Naive thymus-derived CD4-positive, alpha-beta T cell (primary cell): ENCODE data around the gene GSS. TPM values are rescaled to one million over a fixed set of nuclear protein-coding genes. Genes with fewer than 3 reads are reported as not detected.
A peak's percentile ranks its signal among the peaks of the same experiment; 100 is the strongest.

Source experiments
- ATAC-seq: fragments of 150-1000 bp; cut with Tn5 transposase; 2 replicates; pipeline ENCODE4 v1.10.0; 2021; ENCODE audit warnings: mild to moderate bottlenecking, moderate library complexity
- CTCF ChIA-PET: fragments of 350-600 bp; sonication (Branson Sonifier 250); formaldehyde crosslinking; loops from one replicate; lab custom pipeline; 2021; ENCODE audit warnings: antibody characterized with exemption; lab: Charles Lee
- POLR2A ChIA-PET: fragments of 350-600 bp; sonication (Branson Sonifier 250); formaldehyde crosslinking; loops from one replicate; lab custom pipeline; 2021; ENCODE audit warnings: antibody characterized with exemption, inconsistent platforms; lab: Charles Lee
- DNase-seq, 9 donors: peaks; one replicate each; pipeline versions ENCODE4 v3.0.0 to v3.0.0-alpha.2; 2020 to 2022; ENCODE audit warnings: mixed read lengths in 1 of 9
- H3K27ac ChIP-seq: one replicate; pipeline ENCODE4 v1.7.0; 2013; ENCODE audit warnings: mild to moderate bottlenecking, low read depth, low read length, moderate library complexity
- H3K27me3 ChIP-seq, 2 donors: one replicate each; pipeline ENCODE4 v1.7.0; 2013; ENCODE audit warnings: low read length in 2 of 2, mild to moderate bottlenecking in 2 of 2, moderate library complexity in 2 of 2; ENCODE audit not compliant: control insufficient read depth in 2 of 2, insufficient read depth in 2 of 2
- H3K36me3 ChIP-seq, 3 experiments: 1 replicate in 2 of 3; 2 replicates in 1 of 3; pipeline ENCODE4 v1.7.0; 2013; ENCODE audit warnings: low read length in 3 of 3, mild to moderate bottlenecking in 3 of 3, moderate library complexity in 1 of 3; ENCODE audit not compliant: insufficient read depth in 3 of 3, control insufficient read depth in 2 of 3
- H3K4me1 ChIP-seq, 2 donors: one replicate each; pipeline ENCODE4 v1.7.0; 2013; ENCODE audit warnings: low read length in 2 of 2, mild to moderate bottlenecking in 2 of 2, moderate library complexity in 1 of 2; ENCODE audit not compliant: control insufficient read depth in 2 of 2, insufficient read depth in 2 of 2
- H3K4me3 ChIP-seq: 2 replicates; pipeline ENCODE4 v1.7.0; 2013; ENCODE audit warnings: mild to moderate bottlenecking, low read length
- H3K9me3 ChIP-seq, 3 experiments: 1 replicate in 2 of 3; 2 replicates in 1 of 3; pipeline ENCODE4 v1.7.0; 2013; ENCODE audit warnings: low read length in 3 of 3; ENCODE audit not compliant: control insufficient read depth in 2 of 3
- H3K27ac Mint-ChIP-seq, 9 donors: one replicate each; pipeline ENCODE4 v1.8.0; 2020 to 2022; ENCODE audit warnings: mixed read lengths in 9 of 9, mild to moderate bottlenecking in 8 of 9, moderate library complexity in 5 of 9, inconsistent platforms in 2 of 9
- H3K27me3 Mint-ChIP-seq, 5 donors: one replicate each; pipeline ENCODE4 v1.8.0; 2021 to 2022; ENCODE audit warnings: mixed read lengths in 5 of 5, mild to moderate bottlenecking in 1 of 5
- H3K36me3 Mint-ChIP-seq, 5 donors: one replicate each; pipeline ENCODE4 v1.8.0; 2020 to 2022; ENCODE audit warnings: mixed read lengths in 5 of 5, mild to moderate bottlenecking in 3 of 5, inconsistent platforms in 1 of 5
- H3K4me1 Mint-ChIP-seq, 7 donors: one replicate each; pipeline ENCODE4 v1.8.0; 2020 to 2022; ENCODE audit warnings: mixed read lengths in 7 of 7, mild to moderate bottlenecking in 3 of 7, inconsistent platforms in 1 of 7
- H3K4me3 Mint-ChIP-seq, 10 donors: one replicate each; pipeline ENCODE4 v1.8.0; 2020 to 2022; ENCODE audit warnings: mild to moderate bottlenecking in 10 of 10, mixed read lengths in 10 of 10, moderate library complexity in 6 of 10, inconsistent platforms in 2 of 10
- H3K9me3 Mint-ChIP-seq, 11 donors: one replicate each; pipeline ENCODE4 v1.8.0; 2020 to 2022; ENCODE audit warnings: mixed read lengths in 11 of 11, mild to moderate bottlenecking in 4 of 11, inconsistent platforms in 1 of 11, moderate library complexity in 1 of 11
- intact Hi-C, 2 donors: fragments of 100-400 bp; cut with micrococcal nuclease; formaldehyde crosslinking; loops; one replicate each; pipeline ENCODE4 v1.15.1; 2023
- polyA plus RNA-seq, 2 donors: library from polyadenylated mRNA; unstranded; fragments of 300-500 nt; fragmentation: Illumina TruSeq; gene quantifications; one replicate each; pipeline ENCODE4 v1.2.3, GENCODE V29; 2021
- total RNA-seq, 6 experiments: library from RNA in 5 of 6; stranded (reverse) in 5 of 6; gene quantifications; 1 replicate in 5 of 6; 2 replicates in 1 of 6; pipeline ENCODE4 v1.2.3 and lab custom pipeline; 2021 to 2026

GSS gene
- total and polyA plus RNA-seq, 7 experiments from 2014 or later: 25.9 to 54.4 (median 35.5) TPM

GRCh38 chr20:34970193-34970840 is 14.7 kb upstream of the GSS start:
- H3K4me1 Mint-ChIP-seq: no peaks in the 10 kb centered on the region
- no peaks in the 10 kb centered on the region for H3K9me3 Mint-ChIP-seq
- no peaks in the 10 kb centered on the region for H3K36me3 ChIP-seq
- H3K4me3 Mint-ChIP-seq: no peak overlapping the region
- ATAC-seq (no peak), DNase-seq (no peak)
- POLR2A ChIA-PET: no interaction called here
- CTCF ChIA-PET: interaction anchor here (0.6 kb wide), 1 partner anchor 205 kb away, joined by 3 read pairs; no protein-coding TSS in a partner anchor
- no peak overlapping the region for H3K27ac Mint-ChIP-seq
- no peaks in the 10 kb centered on the region for H3K4me1 ChIP-seq
- no peak overlapping the region for H3K4me3 ChIP-seq
- peaks cover 0 to 4% (median 2%) of the 10 kb centered on the region in 5 donors for H3K27me3 Mint-ChIP-seq
- no peak overlapping the region for H3K27ac ChIP-seq
- intact Hi-C loops: no loop called here
- H3K36me3 Mint-ChIP-seq: no peaks in the 10 kb centered on the region
- no peaks in the 10 kb centered on the region for H3K27me3 ChIP-seq
- no peaks in the 10 kb centered on the region for H3K9me3 ChIP-seq

- POLR2A ChIA-PET: interaction anchor here (0.9 kb wide), 1 partner anchor 11 kb away, joined by 4 read pairs; no protein-coding TSS in a partner anchor
- H3K9me3 ChIP-seq: no peaks in the 10 kb centered on the region
- no peaks in the 10 kb centered on the region for H3K9me3 Mint-ChIP-seq
- H3K27ac Mint-ChIP-seq: no peak overlapping the region
- H3K4me1 Mint-ChIP-seq: no peaks in the 10 kb centered on the region
- H3K36me3 Mint-ChIP-seq: no peaks in the 10 kb centered on the region
- CTCF ChIA-PET: interaction anchor here (0.5 kb wide), 1 partner anchor 21 kb away, joined by 5 read pairs; no protein-coding TSS in a partner anchor
- no peak for ATAC-seq
- no peaks in the 10 kb centered on the region for H3K27me3 ChIP-seq
- no peaks in the 10 kb centered on the region for H3K4me1 ChIP-seq
- no peak for DNase-seq
- H3K27me3 Mint-ChIP-seq: peaks cover 0 to 9% (median 0%) of the 10 kb centered on the region in 5 donors
- no peak overlapping the region for H3K4me3 Mint-ChIP-seq
- intact Hi-C loops: no loop called here
- H3K27ac ChIP-seq: no peak overlapping the region
- no peaks in the 10 kb centered on the region for H3K36me3 ChIP-seq
- H3K4me3 ChIP-seq: no peak overlapping the region
Observed at GRCh38 chr20:34968042-34968775, 12.6 kb upstream of the GSS start.

GRCh38 chr20:34967421-34967820 is 11.8 kb upstream of the GSS start:
- CTCF ChIA-PET: interaction anchor here (0.5 to 0.7 kb wide), 2 partner anchors 21 to 32 kb away, joined by 3 to 5 read pairs; no protein-coding TSS in a partner anchor
- no peaks in the 10 kb centered on the region for H3K9me3 Mint-ChIP-seq

GRCh38 chr20:34965051-34965450 is 9.4 kb upstream of the GSS start:
- no peaks in the 10 kb centered on the region for H3K27me3 ChIP-seq
- DNase-seq: no peak
- ChIA-PET POLR2A (no interaction called here), CTCF (no interaction called here)
- intact Hi-C loops: no loop called here
- no peak overlapping the region for H3K27ac ChIP-seq
- Mint-ChIP-seq H3K4me3 (no peak overlapping the region), H3K9me3 (no peaks in the 10 kb centered on the region), H3K27ac (no peak overlapping the region), H3K36me3 (no peaks in the 10 kb centered on the region), H3K27me3 (peaks cover 0 to 9% (median 0%) of the 10 kb centered on the region in 5 donors), H3K4me1 (peaks cover 0 to 6% (median 4%) of the 10 kb centered on the region in 7 donors)
- no peaks in the 10 kb centered on the region for H3K36me3 ChIP-seq
- ATAC-seq: no peak
- no peak overlapping the region for H3K4me3 ChIP-seq
- H3K9me3 ChIP-seq: no peaks in the 10 kb centered on the region
- no peaks in the 10 kb centered on the region for H3K4me1 ChIP-seq

More at GRCh38 chr20:34967421-34967820, 11.8 kb upstream of the GSS start:
- intact Hi-C loops: no loop called here
- Mint-ChIP-seq H3K27me3 (peaks cover 0 to 9% (median 0%) of the 10 kb centered on the region in 5 donors), H3K36me3 (no peaks in the 10 kb centered on the region), H3K4me3 (no peak overlapping the region), H3K4me1 (no peaks in the 10 kb centered on the region), H3K27ac (no peak overlapping the region)
- Histone ChIP-seq H3K4me1 (no peaks in the 10 kb centered on the region), H3K27me3 (no peaks in the 10 kb centered on the region), H3K36me3 (no peaks in the 10 kb centered on the region), H3K4me3 (no peak overlapping the region), H3K9me3 (no peaks in the 10 kb centered on the region), H3K27ac (no peak overlapping the region)
- no peak for ATAC-seq
- no peak for DNase-seq
- POLR2A ChIA-PET: interaction anchor here (0.9 kb wide), 1 partner anchor 11 kb away, joined by 4 read pairs; no protein-coding TSS in a partner anchor

- H3K27ac ChIP-seq: no peak overlapping the region
- H3K4me3 Mint-ChIP-seq: no peak overlapping the region
- H3K36me3 ChIP-seq: no peaks in the 10 kb centered on the region
- no peaks in the 10 kb centered on the region for H3K36me3 Mint-ChIP-seq
- peak overlapping the region in 1 of 9 donors; percentile 57 for H3K27ac Mint-ChIP-seq
- no peaks in the 10 kb centered on the region for H3K4me1 ChIP-seq
- peaks cover 0 to 6% (median 4%) of the 10 kb centered on the region in 7 donors for H3K4me1 Mint-ChIP-seq
- no peaks in the 10 kb centered on the region for H3K9me3 ChIP-seq
- ChIA-PET POLR2A (no interaction called here), CTCF (no interaction called here)
- H3K27me3 Mint-ChIP-seq: peaks cover 0 to 9% (median 0%) of the 10 kb centered on the region in 5 donors
- DNase-seq (no peak), ATAC-seq (no peak)
- H3K9me3 Mint-ChIP-seq: no peaks in the 10 kb centered on the region
- H3K27me3 ChIP-seq: no peaks in the 10 kb centered on the region
- intact Hi-C loops: no loop called here
- H3K4me3 ChIP-seq: no peak overlapping the region
Observed at GRCh38 chr20:34964486-34964885, 8.9 kb upstream of the GSS start.

GRCh38 chr20:34956751-34957472 is 1.3 kb upstream of the GSS start:
- Mint-ChIP-seq H3K36me3 (peaks cover 0 to under 1% (median 0%) of the 10 kb centered on the region in 5 donors), H3K27ac (peak overlapping the region in 7 of 9 donors; percentile 15 to 98 (median 96)), H3K9me3 (peaks cover 0 to 2% (median 0%) of the 10 kb centered on the region in 11 donors), H3K4me1 (peaks cover 11 to 41% (median 38%) of the 10 kb centered on the region in 7 donors), H3K4me3 (peak overlapping the region in 7 of 10 donors; percentile 95 to 100 (median 99)), H3K27me3 (no peaks in the 10 kb centered on the region)
- Histone ChIP-seq H3K4me1 (peaks cover 5 to 11% of the 10 kb centered on the region in 2 donors), H3K36me3 (peaks cover 0 to under 1% (median 0%) of the 10 kb centered on the region in 3 experiments), H3K4me3 (no peak overlapping the region), H3K9me3 (no peaks in the 10 kb centered on the region), H3K27ac (no peak overlapping the region), H3K27me3 (no peaks in the 10 kb centered on the region)
- POLR2A ChIA-PET: interaction anchor here (0.6 to 3.6 kb wide), 3 partner anchors 11 to 781 kb away, joined by 4 to 32 read pairs (median 4); partner anchors contain the start of genes ACSS2 and GGT7
- CTCF ChIA-PET: interaction anchor here (0.6 to 5.9 kb wide), 3 partner anchors 9 to 124 kb away, joined by 3 to 33 read pairs (median 4); partner anchors contain the start of gene GGT7
- ATAC-seq: no peak
- intact Hi-C loops: loop anchor here in 1 of 2 donors (5.0 kb wide), 1 partner anchor 585 kb away; the partner anchor contains the start of gene ERGIC3
- no peak for DNase-seq
